CD4-positive, alpha-beta T cell treated with Interleukin-6 at 100 ng/mL for 8 hours (primary cell): ENCODE data around the gene SUCNR1.
"Not testable (repeated sequence)": the region's sequence is repeated elsewhere in the genome, so short reads cannot be mapped to it uniquely, and the experiment has no call there.

ENCODE experiments used
- DNase-seq: peaks from one replicate; pipeline ENCODE4 v3.0.0-alpha.2; 2020; ENCODE audit warnings: mixed read lengths, low spot score

The SUCNR1 gene, protein sequence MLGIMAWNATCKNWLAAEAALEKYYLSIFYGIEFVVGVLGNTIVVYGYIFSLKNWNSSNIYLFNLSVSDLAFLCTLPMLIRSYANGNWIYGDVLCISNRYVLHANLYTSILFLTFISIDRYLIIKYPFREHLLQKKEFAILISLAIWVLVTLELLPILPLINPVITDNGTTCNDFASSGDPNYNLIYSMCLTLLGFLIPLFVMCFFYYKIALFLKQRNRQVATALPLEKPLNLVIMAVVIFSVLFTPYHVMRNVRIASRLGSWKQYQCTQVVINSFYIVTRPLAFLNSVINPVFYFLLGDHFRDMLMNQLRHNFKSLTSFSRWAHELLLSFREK

DNA sequence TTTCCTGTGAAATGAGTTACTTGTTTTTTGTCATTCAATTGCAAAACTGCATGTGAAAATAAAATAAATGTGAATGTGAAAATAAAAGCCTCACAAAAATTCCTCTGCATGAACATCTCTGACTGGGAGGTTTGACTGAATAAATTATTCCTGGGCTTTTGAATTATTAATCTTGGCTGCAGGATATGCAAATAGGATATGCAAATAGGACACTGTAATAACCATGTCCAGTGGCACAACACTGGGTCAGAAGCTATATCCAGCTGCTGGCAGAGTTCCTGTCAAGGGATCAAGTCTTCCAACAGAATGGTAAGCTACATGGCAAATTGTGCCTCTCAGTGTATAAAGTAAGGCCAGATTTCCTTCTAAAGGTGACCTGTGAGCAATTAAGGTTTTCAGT is at the start of gene SUCNR1:
SUCNR1 (plus strand) TSS at position 246 of the 400 bp plus-strand sequence. CDS start 6,250 bp downstream, outside the sequence.
- DNase-seq = no peak

DNA sequence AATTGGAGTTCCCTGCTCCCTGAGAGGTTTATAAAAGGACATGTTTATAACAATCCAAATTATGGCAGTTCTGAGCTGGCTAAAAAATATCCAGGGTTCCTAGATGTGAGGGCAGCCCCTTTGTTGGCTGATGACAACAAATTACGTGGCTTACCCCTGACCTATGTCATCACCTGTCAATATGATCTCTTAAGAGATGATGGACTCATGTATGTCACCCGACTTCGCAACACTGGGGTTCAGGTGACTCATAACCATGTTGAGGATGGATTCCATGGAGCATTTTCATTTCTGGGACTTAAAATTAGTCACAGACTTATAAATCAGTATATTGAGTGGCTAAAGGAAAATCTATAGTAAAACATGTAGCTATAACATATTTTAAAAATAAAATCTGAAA is 45.6 kb upstream of the SUCNR1 start:
- DNase-seq = no peak

DNA sequence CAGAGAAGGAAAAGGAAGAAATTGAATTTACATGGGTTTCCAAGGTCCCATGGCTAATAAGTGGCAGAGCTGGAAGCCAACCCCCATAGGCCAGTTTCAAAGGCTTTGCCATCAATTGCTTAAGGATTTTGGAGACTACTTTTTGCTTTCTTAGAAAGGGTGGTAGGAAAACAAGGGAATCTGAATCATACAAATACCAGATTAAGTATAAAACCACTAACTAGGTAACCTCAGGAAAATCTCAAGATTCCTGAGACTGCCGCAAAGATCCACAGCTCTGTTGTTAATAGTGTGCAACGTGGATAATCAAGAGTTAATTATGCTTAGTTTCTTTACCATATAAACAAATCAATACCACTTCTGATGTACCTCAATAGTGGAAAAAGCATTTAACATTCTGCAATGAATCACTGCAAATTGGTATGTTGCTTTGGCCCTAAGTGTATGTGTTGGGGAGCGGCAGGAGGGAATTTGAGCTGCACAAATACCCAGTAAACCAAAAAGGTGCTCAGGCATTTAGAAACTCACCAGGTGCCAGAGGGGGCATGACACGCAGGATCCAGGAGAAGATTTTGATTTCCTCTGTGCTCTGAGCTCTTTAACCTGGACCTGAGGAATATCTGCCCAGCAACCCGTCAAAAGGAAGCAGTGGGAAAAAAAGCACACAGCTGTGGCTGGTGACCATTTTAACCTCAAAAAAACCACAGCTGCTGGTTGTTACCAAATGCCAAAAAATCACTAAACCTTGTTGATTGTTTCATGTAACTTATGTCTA is 37.5 kb upstream of the SUCNR1 start:
- DNase-seq = no peak

DNA sequence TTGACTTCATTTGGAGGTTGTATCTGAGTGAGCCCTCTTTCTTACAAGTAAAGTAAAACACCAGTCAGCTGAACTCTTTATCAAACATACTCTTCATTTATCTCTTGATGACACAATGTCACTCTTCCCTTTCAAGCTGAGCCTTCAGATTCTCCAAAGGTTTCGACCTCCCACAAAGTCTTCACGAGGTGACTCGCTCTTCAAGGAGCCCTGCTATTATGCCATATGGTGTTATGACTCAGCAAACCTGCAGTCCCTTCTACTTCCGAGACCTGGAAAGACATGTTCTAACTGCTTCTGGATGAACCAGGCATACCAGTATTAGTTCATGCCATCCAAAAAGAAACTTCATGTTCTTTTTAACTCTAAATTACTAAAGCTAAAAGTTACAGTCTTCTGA is 36.4 kb upstream of the SUCNR1 start:
- DNase-seq = no peak

DNA sequence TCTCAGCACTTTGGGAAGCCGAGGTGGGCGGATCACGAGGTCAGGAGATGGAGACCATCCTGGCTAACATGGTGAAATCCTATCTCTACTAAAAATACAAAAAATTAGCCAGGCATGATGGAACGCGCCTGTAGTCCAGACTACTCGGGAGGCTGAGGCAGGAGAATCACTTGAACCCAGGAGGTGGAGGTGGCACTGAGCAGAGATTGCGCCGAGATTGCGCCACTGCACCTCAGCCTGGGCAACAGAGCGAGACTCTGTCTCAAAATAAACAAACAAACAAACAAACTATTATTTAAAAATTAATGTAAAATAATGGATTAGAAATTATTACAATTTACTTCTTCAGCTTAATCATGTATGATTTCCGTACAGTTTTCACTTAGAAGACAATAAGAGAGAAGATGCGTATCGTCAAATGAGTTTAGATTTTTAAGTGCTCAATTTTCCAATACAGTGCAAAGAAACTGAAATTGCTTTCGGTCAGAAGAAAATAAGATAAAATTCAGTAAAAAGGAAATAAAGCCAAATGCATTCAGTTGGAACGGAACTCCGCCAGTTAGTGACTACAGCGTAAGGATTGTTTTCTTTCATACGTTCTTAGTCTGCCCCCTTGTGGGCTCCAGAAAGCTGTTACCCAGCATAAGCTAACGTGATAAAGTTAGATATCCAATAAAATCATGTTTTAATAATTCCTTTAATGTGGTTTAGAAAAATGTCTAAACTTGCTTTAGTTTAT is 34.7 kb upstream of the SUCNR1 start:
- DNase-seq = peak; percentile 17

DNA sequence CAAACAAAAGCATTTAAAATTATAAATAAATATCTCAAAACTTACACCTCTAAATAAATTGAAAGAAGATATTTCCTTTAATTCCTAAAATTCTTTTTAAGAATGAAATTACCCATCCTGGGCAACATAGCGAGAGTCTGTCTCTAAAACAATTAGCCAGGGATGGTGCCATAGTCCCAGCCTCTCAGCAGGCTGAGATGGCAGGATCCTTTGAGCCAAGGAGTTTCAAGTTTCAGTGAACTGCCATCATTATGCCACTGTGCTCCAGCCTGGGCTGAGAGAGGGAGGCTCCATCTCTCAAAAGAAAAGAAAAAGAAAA is 34.2 kb upstream of the SUCNR1 start:
- no peak for DNase-seq

DNA sequence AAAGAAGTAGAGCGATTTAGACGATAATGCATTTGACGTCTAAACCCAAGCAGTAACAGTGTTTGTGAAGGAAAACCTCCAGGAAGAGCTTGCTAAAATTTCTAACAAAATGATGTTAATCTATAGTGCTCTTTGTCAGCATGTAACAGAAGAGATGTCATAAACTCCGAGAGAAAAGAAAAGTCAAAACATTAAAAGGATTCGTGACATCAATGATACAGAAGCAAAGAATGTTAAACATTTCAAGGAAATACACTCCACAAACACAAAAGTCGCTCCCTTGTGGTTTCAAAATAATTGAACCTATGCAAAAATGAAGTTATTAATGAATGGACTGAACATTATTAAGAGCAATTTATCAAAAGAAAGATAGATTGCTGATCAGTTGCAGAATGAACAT is 31.6 kb upstream of the SUCNR1 start:
- DNase-seq = no peak

DNA sequence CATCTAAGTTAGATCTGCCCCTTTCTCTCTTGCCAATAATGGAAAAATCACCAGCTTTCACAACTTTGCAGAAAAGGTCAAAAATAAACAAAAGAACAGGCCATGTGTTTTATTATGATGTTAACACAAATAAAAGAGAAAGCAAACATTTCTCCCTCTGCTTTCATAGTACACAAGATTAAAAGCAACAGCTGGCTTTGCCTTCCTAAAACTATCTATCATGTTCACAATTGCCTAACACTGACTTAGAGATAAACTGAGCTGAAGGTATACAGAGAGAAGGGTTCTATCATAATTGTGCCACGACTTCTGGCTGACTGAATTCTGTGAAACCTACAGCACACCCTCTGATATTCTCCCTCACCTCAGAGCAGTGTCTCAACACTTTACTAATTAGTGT is 30.2 kb upstream of the SUCNR1 start:
- no peak for DNase-seq

DNA sequence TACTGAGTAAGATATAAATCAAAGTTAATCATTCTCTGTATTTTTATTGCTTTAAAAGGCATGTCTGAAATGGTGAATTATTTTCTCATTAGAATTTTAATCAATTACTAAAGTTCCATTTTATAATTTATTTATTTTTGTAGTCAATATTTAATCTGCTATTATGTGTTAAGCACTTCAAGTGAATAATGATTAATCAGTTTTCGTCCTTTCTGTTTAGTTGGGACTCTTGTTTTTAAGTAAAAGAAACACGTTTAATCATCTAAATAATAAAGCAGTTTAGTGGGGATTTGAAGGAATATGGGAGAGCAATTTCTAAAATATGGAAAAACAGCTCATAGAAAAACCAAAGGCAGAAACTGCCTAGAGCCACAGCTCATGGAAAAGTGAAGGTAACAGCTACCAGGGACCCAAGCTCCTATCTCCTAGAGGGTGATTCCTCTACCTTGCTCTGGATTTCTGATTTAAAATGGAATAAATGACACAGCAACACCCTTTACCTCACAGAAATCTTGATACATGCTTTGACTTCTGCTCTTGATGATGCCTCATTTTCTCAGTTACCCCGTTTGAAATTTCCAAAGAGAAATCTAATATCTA is 28.0 kb upstream of the SUCNR1 start:
- no peak for DNase-seq

DNA sequence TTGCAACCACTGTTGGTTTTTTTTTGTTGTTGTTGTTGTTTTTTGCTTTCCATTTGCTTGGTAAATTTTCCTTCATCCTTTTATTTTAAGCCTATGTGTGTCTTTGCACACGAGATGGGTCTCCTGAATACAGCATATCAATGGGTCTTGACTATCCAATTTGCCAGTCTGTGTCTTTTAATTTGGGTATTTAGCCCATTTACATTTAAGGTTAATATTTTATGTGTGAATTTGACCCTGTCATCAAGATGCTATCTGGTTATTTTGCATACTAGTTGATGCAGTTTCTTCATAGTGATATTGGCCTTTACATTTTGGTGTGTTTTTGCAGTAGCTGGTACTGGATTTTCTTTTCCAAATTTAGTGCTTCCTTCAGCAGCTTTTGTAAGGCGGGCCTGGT is 23.4 kb upstream of the SUCNR1 start:
- not testable (repeated sequence) for DNase-seq

DNA sequence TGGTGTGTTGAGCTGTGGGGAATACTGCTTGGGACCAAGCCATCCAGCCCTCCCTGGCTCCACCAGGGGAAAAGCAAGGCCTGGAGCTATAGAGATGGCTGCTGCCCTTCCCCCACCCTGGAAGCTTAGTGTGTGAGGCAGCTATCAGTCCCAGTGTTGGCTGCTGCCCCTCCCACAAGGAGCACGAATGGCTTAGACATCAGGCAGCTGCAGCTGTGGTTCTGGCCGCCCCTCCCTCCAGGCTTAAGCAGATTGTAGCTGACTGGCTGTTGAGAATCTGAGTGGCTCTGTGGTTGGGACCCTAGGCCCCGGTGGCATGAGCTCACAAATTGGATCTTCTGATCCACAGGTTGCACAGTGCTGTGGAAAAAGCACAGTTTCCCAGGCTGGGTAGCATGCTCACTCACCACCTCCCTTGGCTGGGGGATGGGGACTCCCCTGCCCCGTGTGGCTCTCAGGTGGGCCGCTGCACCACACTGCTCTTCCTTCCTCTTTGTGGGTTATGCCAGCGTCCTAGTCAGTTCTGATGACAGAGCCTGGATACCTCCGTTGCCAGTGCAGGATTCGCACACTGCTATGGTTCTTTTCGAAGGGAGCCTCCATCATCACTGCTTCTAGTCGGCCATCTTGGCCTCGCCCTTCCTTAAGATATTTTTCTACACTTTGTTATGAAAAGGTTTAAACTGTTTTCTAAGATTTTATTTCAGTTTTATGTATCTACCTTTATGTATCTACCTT is 21.2 kb upstream of the SUCNR1 start:
- no peak for DNase-seq

DNA sequence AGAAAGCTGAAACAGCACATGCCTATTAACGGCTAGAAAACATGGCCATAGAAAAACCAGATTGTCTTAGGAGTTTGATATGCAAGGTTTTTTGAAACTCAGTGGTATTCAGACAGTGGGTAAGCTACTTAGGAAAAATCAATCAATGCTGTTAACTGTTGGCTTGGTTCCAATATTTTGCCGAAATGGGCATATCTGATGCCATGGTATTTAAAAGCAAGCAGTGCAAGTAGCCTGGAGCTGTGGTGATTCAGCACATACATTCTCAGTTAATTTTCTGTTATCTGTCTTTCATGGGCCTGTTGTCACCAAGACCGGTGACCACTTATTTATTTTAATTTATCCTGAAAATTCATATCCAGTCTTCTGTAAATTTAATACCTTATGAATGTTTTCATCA is 17.3 kb upstream of the SUCNR1 start:
- no peak for DNase-seq

DNA sequence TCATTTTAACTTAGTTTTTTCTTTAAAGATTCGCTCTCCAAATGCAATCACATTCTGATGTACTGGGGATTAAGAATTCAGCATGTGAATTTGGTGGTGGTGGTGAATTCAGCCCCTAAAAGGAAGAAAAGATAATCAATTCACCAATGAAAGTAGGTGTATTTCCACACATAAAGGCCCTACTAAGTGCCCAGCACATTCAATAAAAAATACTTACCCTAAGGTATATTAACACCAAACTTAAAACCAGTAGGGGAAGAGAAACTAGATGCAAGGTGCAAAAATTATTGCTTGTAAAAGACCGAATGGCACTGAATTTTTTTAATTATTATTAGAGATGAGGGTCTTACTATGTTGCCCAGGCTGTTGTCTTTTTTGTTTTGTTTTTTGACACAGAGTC is 16.8 kb upstream of the SUCNR1 start:
- DNase-seq = no peak

DNA sequence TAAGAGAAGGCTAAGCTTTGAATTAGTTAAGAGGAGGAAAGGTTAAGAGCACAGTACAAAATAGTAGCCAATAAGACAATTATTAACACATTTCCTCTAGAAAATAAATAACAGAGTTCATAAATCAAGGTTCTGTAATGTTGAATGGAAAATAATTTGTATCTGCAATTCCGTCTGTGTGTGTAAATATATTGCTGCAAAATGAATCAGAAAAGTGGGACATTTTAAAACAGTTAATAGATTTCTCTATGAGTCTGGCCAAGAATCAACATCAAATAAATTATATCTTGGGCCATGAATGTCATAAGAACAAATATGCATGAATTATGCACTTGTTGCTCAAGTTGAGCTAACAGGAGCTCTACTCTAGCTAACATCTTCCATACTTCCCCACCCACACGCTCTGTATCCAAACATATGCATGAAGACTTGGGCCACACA is 14.2 kb upstream of the SUCNR1 start:
- DNase-seq = no peak

DNA sequence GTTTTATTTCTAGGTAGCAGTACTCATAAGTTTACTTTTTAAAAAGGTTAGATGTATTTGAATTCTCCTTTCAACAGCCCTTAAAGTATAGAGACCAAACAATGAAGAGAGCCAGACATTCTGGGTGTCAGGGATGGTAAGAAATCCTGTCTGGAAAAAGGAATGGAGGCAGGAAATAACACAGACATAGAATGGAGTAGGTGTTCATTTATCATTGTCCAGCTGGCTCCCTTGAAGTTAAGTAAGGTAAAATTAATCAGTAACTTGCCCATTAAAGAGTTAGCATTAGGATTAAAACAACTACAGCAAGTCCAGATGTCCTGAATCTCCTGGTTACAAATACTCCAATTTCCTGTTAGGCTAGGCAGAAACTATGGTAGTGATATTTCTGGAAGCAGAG is 13.5 kb upstream of the SUCNR1 start:
- no peak for DNase-seq

DNA sequence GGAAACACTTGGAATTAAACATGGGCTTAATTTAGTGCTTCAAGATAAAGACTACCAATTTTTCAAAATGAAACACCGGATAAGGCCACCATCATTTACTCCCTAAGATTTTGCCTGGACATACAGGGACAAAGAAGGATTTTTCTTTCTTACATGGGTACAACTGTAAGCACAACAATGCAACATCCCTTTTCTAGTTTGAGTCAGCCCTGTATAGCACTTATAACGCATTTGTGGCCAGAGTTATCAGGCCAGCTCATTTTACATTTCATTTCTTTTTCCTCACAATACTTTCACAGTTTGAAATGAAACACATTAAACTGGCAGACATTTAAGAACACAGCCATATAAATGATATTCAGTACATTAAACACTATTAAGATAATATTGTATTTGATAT is 9.8 kb upstream of the SUCNR1 start:
- DNase-seq = no peak

DNA sequence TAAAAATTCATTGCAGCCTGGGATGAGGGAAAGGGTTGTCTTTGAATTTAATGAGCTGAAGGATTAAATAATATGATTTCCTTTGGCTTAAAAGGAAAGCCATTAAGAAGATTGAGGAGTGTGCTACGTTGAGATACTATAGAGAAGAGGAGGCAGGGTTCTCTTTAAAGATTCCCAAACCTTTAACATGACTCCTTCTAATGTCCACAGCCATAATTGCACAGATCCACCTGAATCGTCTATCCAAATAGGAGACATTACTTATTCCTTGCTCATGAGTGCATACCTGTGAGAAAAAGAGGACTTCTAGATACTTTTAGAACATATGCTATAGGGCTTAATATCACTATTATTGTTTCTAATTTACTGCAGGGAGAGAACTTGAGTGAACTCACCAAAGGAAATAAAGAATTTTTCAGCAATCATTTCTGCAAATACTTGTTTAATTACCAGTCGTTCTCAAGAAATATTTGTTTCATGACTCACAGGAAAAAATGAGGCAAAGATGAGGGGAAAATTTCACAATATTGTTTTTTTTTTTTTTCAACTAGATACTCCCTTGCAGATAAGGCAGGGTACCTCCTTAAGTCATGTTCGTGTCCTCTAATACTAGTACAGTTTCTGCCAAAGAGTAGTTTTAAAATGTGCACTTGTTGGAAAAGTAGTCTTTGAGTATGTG is 8.9 kb upstream of the SUCNR1 start:
- no peak for DNase-seq

DNA sequence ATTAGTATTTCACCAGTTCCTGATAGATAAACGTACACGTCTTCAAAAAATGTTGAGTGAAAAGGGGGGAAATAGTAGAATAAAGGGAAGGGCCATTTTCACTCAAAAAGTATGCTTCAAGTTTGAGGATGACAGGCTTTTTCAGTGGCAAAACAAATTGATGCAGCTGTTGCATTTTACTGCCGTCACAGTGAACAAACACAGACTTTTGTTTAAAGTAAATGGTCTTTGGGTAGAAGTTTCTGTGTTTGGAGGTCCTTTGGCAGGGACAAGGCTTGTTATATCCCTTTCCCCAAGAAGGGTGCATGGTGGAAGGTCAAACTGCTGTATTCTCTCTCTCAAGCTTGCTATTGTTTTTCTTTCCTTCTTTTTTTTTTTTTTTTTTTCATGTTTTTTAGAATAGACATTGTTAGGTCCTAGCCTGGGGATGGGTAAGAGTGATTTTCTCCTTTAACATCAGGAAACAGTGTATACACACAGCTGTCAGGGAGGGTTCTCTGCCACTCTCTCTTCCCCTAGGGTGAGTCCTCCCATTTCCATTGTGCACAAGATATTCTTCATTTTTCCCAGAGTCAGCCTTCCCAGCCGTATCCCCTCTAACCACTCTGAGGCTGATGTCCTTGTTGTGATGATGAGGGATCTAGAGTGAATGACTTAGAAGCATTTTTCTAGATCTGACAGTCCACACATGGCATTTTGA is 6.6 kb upstream of the SUCNR1 start:
- no peak for DNase-seq

DNA sequence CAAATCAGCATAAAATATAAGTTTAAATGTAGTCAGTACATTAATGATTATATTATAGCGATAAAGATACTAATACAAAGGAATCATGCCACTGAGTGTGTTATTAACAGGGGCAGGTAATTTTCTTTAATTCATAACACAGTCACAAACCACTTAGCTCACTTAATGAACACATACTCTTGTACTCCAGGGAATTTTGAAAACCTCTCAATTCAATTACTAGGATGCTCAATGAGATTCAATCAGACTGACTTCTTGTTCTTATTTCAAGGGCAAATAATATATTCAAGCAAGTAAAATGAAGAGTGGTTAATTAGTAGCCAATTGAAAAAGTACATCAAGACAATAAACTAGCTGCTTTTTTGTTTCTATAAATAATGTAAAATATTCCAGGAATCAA is 5.8 kb upstream of the SUCNR1 start:
- DNase-seq = no peak

DNA sequence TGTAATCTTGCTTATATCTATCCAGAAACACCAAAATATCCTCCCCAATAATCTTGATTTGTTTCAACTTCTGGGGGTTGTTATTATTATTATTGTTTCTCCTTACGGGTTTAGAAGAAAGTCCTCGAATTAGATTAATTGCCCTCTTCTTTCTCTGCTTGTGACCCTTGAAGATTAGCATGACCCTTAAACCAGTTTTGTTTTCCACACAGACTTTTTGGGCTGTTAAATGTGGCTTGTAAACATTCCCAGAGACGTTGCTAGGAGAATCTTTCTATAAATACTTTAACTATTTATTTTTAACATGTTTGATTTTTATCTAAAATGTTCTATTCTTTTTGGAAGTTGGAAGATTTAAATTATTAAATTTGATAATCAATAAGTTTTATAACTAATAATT is 4.3 kb upstream of the SUCNR1 start:
- no peak for DNase-seq
